Measurements from ENCODE around the gene KCNK17. TPM values are rescaled to one million over a fixed set of nuclear protein-coding genes. Genes with fewer than 3 reads are reported as not detected.

Gene KCNK17
- polyA plus RNA-seq, 3 donors: not detected

DNA sequence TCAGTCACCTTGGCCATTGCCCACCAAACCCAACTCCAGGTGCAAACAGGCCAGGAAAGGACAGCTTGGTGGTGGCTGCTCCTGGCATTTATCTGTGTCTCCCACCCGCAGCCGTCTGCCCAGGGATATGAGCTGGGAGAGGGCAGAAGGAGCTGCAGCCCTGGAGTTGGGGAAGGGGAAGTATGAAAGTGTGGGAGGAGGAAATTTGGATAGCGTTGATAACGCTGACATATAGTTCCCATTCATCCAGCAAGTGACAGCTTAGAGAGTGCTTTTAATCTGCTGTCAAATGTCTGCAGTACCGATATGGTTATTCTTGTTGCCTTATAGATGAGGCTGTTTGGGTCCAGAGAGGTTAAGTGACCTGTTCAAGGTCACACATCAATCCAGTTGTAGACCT lies 7.5 kb upstream of the KCNK17 start:
- Mint-ChIP-seq H3K27ac (no peak overlapping the region), H3K36me3 (no peaks in the 10 kb centered on the region), H3K4me1 (peaks cover 6% of the 10 kb centered on the region), H3K4me3 (no peak overlapping the region), H3K9me3 (peaks cover 0 to 3% (median 0%) of the 10 kb centered on the region in 7 donors), H3K27me3 (ENCODE audit: low read depth in 3 of 3) (peaks cover 11 to 30% (median 24%) of the 10 kb centered on the region in 3 donors)
- Histone ChIP-seq H3K9ac (ENCODE audit: insufficient read depth, low read length, poor library complexity, severe bottlenecking) (no peak overlapping the region), H3K4me3 (replicated peaks in 1 of 3; ENCODE audit: low read depth in 2 of 3, low read length in 3 of 3) (no peak overlapping the region), H3K36me3 (replicated peaks in 1 of 2; ENCODE audit: control insufficient read depth in 1 of 2, insufficient read depth in 2 of 2, low read length in 2 of 2) (no peaks in the 10 kb centered on the region), H3K9me3 (replicated peaks in 1 of 2; ENCODE audit: control insufficient read depth in 1 of 2, insufficient read depth in 1 of 2, low read length in 2 of 2) (no peaks in the 10 kb centered on the region), H3K4me1 (ENCODE audit: control insufficient read depth in 1 of 2, insufficient read depth in 2 of 2, low read length in 2 of 2) (no peaks in the 10 kb centered on the region), H3K4me2 (replicated peaks; ENCODE audit: extremely low read depth, low read length, poor library complexity, severe bottlenecking) (no peak overlapping the region), H2AFZ (ENCODE audit: insufficient read depth, low read depth, low read length, poor library complexity, severe bottlenecking) (no peak overlapping the region), H3K27ac (ENCODE audit: low read depth in 1 of 2, low read length in 2 of 2) (no peak overlapping the region), H3K79me2 (ENCODE audit: insufficient read depth, low read length) (no peaks in the 10 kb centered on the region), H4K20me1 (ENCODE audit: insufficient read depth, low read length) (no peaks in the 10 kb centered on the region), H3K27me3 (ENCODE audit: control insufficient read depth in 2 of 2, insufficient read depth in 2 of 2, low read length in 2 of 2) (no peaks in the 10 kb centered on the region)
- no peak for TF ChIP-seq CTCF (IDR thresholded peaks at IDR 0.05)
- intact Hi-C loops (cut with micrococcal nuclease): no loop called here
- DNase-seq: no peak
- 4% methylated on average over 5 of the region's 5 CpGs for WGBS (ENCODE audit: insufficient coverage)

- 40% methylated on average over 6 of the region's 10 CpGs for whole genome bisulfite sequencing (ENCODE audit: insufficient coverage)
- Histone ChIP-seq H3K27ac (ENCODE audit: low read depth in 1 of 2, low read length in 2 of 2) (no peak overlapping the region), H3K4me1 (ENCODE audit: control insufficient read depth in 1 of 2, insufficient read depth in 2 of 2, low read length in 2 of 2) (no peaks in the 10 kb centered on the region), H3K4me3 (replicated peaks in 1 of 3; ENCODE audit: low read depth in 2 of 3, low read length in 3 of 3) (no peak overlapping the region), H3K36me3 (replicated peaks in 1 of 2; ENCODE audit: control insufficient read depth in 1 of 2, insufficient read depth in 2 of 2, low read length in 2 of 2) (no peaks in the 10 kb centered on the region), H2AFZ (ENCODE audit: insufficient read depth, low read depth, low read length, poor library complexity, severe bottlenecking) (no peak overlapping the region), H3K79me2 (ENCODE audit: insufficient read depth, low read length) (no peaks in the 10 kb centered on the region), H4K20me1 (ENCODE audit: insufficient read depth, low read length) (no peaks in the 10 kb centered on the region), H3K4me2 (replicated peaks; ENCODE audit: extremely low read depth, low read length, poor library complexity, severe bottlenecking) (no peak overlapping the region), H3K27me3 (ENCODE audit: control insufficient read depth in 2 of 2, insufficient read depth in 2 of 2, low read length in 2 of 2) (peaks cover 0 to 8% of the 10 kb centered on the region in 2 donors), H3K9ac (ENCODE audit: insufficient read depth, low read length, poor library complexity, severe bottlenecking) (no peak overlapping the region), H3K9me3 (replicated peaks in 1 of 2; ENCODE audit: control insufficient read depth in 1 of 2, insufficient read depth in 1 of 2, low read length in 2 of 2) (no peaks in the 10 kb centered on the region)
- Mint-ChIP-seq H3K27me3 (ENCODE audit: low read depth in 3 of 3) (peaks cover 16 to 42% (median 36%) of the 10 kb centered on the region in 3 donors), H3K4me3 (no peak overlapping the region), H3K9me3 (peaks cover 0 to 5% (median 0%) of the 10 kb centered on the region in 7 donors), H3K36me3 (no peaks in the 10 kb centered on the region), H3K4me1 (peaks cover 6% of the 10 kb centered on the region), H3K27ac (no peak overlapping the region)
- no peak for DNase-seq
- intact Hi-C loops (cut with micrococcal nuclease): no loop called here
- no peak for TF ChIP-seq CTCF (IDR thresholded peaks at IDR 0.05)
Observed at GRCh38 chr6:39320363-39320984, 6.3 kb upstream of the KCNK17 start.
